DLD1 (cell line): ENCODE results near the gene NUP62.
"Not testable (repeated sequence)": the region's sequence is repeated elsewhere in the genome, so short reads cannot be mapped to it uniquely, and the experiment has no call there.

ENCODE experiments used
- in situ Hi-C: cut with HindIII; loops from 2 replicates; pipeline ENCODE4 v1.10.0; 2017; ENCODE audit warnings: low sequenced_read_pairs

Gene NUP62, protein sequence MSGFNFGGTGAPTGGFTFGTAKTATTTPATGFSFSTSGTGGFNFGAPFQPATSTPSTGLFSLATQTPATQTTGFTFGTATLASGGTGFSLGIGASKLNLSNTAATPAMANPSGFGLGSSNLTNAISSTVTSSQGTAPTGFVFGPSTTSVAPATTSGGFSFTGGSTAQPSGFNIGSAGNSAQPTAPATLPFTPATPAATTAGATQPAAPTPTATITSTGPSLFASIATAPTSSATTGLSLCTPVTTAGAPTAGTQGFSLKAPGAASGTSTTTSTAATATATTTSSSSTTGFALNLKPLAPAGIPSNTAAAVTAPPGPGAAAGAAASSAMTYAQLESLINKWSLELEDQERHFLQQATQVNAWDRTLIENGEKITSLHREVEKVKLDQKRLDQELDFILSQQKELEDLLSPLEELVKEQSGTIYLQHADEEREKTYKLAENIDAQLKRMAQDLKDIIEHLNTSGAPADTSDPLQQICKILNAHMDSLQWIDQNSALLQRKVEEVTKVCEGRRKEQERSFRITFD

GRCh38 chr19:49929121-49929610 is at the start of gene NUP62, which contains the start of gene ATF5:
TSS of gene NUP62 (minus strand) at chr19:49929504. CDS start at chr19:49909807, 19,697 bp downstream.
TSS of gene ATF5 (plus strand) at chr19:49929205. CDS start at chr19:49930851, 1,646 bp downstream.
- in situ Hi-C loops: no loop called here

DNA sequence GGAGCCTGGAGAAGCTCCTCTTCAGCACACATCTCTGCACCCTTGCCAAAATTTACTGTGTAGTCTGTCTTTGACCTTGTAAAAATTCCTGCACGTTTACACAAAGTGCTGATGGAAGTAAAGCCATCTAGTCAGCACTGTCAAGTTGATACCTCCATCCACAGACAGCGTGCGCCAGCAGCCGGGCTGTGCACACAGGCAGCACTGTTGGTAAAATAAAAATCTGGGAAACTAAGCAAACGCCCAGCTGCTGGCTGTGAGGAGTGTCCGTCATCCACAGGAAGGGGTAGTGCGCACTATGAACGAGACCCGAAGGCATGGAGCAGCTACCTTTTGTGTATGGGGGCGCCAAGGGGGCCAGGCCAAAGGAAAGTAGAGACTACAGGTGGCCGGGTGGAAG is 49.0 kb upstream of the NUP62 start:
- in situ Hi-C loops: no loop called here

DNA sequence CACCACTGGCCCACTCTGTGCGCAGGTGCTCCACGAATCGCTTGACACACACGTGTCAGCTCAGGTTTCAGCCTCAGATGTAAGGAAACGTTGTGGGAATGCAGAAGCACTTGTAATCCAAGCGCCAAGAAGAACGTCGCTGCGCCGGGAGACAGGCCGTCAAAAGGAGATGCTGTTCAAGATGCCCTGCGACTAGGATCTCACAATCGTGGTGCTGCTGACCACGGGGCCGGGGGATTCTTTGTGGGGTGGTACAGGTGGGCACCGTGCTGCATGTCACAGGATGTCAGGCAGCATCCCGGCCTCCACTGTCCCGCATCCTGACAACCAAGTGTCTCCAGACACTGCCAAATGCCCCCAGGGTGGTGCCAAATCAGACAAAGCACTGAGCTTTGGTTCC is 48.6 kb upstream of the NUP62 start:
- in situ Hi-C loops: no loop called here

DNA sequence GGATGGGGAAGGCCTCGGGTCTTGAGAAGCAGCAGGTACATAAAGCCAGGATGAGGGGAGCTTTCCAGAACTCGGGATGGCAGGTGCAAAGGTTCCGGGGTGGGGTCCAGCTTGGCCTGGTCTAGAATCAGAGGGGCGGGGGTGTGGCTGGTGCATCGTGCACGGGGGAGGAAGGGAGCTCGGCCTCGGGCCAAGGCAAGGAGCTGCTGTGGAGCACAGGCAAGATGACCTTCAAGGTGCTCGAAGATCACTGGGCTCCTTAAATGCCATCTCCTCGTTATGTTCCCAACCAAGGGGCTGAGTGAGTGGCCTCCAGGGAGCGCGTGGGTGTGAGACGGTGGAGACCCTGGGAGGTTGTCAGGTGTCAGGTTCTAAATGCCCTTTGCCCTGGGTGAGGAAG is 47.8 kb upstream of the NUP62 start:
- in situ Hi-C loops: no loop called here

DNA sequence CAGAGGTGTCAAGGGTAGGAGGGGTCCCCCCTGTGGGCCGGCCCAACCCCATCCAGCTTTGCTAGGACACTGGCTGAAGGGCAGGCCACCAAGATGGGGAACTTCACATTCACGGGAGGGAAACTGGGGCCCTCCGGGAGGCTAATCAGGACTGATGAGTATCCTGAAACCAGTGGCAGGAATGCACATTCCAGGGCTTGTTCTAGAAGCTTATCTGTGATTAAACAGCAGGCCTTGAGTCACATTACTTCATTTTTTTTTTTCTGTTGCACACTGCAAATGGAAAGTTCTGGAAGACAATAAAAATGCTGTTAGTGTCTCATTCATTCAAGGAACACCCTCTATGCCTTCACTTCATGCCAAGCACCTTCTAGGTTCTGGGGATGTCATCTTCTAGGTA is 47.2 kb upstream of the NUP62 start:
- in situ Hi-C loops: no loop called here

GRCh38 chr19:49975051-49975450 is 45.7 kb upstream of the NUP62 start:
- in situ Hi-C loops: no loop called here

DNA sequence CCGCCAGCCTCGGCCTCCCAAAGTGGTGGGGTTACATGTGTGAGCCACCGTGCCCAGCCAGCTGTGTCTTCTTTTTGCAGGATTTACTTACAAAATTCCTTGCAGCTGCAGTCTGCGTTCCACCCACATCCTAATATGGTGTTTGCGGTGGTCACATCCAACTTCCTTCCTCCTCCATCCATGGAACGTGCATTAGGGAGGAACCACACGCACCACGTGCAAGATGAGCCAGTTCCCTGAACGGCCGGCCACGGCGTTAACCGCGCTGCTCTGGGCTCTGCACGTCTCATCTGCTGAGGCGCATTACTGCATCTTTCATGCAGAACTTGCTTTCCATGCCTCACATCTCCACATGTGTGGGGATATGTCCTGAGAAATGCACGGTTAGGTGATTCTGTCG is 44.7 kb upstream of the NUP62 start:
- in situ Hi-C loops: no loop called here

- in situ Hi-C loops: no loop called here
These were observed 43.5 kb upstream of the NUP62 start for GRCh38 chr19:49972841-49973240.

- in situ Hi-C loops: no loop called here
These were observed 42.7 kb upstream of the NUP62 start for GRCh38 chr19:49971991-49972411.

GRCh38 chr19:49969355-49969754 is 40.1 kb upstream of the NUP62 start:
- in situ Hi-C loops: not testable (repeated sequence)

DNA sequence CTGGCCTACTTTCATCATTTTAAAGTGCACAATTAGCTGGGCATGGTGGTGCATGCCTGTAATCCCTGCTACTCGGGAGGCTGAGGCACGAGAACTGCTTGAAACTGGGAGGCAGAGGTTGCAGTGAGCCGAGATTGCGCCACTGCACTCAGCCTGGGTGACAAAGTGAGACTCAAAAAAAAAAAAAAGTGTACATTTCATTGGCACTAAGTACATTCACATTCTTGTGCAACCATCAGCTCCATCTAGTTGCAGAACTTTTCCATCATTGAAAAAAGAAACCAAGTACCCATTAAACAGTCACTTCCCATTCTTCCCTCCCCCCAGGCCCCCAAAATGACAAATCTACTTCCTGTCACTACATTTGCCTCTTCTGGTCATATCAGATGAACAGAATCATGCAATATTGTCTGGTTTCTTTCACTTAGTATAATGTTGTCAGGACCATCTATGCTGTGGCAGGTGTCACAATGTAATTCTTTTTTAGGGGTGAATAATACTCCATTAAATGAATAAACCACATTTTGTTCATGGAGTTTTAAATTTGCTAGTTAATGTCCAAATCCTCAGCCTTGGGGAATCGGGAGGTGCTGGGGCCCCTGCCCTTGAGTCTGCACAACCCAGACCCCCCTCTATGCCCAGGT is 39.1 kb upstream of the NUP62 start:
- in situ Hi-C loops: no loop called here

GRCh38 chr19:49960980-49961379 is 31.7 kb upstream of the NUP62 start, which contains the start of gene SIGLEC11:
TSS of gene SIGLEC11 (minus strand) at chr19:49961172. CDS start at chr19:49961081, 91 bp downstream.
- in situ Hi-C loops: not testable (repeated sequence)

- in situ Hi-C loops: not testable (repeated sequence)
These were observed 30.6 kb upstream of the NUP62 start for GRCh38 chr19:49959892-49960291.

DNA sequence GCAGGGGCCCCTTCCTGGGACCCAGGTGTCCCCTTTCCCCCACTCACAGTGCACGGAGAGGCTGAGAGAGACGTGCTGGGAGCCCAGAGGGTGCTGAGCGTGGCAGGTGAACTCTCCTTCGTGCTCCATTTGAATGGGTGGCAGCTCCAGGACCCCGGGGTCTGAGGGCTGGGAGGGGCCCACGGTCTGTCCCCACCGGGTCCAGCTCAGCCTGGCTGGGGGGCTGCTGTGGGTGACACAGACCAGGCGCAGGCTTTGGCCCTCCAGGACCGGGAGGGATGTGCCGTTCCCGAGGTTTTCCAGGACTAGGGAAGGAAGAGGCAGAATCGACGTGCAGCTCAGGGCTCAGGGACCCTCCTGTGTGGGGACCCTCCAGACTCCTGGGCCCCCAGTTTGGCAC is 29.3 kb upstream of the NUP62 start:
- in situ Hi-C loops: not testable (repeated sequence)

GRCh38 chr19:49958144-49958543 is 28.8 kb upstream of the NUP62 start:
- in situ Hi-C loops: not testable (repeated sequence)

DNA sequence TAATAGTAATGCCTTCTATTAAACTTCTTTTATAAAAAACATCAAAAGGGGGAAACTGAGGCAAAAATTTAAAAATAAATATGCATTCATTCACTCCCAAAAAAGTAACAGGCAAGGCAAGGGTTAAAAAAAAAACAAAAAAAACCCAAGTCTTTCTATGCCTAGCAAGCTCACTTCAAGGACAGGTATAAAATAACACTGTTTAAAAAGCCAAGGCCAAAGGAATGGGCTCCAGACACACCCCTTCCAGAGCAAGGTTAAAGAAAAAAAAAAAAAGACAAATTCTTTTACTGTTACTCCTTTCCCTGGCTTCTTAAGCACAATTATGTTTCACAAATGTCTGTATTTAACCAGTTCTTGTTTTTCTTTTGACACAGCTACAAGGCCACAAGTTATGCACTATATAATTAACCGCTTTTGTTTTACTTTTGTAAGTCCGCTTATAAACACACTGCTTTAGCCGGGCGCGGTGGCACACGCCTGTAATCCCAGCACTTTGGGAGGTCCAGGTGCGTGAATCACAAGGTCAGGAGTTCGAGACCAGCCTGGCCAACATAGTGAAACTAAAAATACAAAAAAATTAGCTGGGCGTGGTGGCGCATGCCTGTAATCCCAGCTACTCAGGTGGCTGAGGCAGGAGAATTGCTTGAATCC is 28.1 kb upstream of the NUP62 start:
- in situ Hi-C loops: no loop called here

- in situ Hi-C loops: no loop called here
These were observed 26.8 kb upstream of the NUP62 start for GRCh38 chr19:49956115-49956495.

GRCh38 chr19:49954933-49955332 is 25.6 kb upstream of the NUP62 start:
- in situ Hi-C loops: no loop called here

DNA sequence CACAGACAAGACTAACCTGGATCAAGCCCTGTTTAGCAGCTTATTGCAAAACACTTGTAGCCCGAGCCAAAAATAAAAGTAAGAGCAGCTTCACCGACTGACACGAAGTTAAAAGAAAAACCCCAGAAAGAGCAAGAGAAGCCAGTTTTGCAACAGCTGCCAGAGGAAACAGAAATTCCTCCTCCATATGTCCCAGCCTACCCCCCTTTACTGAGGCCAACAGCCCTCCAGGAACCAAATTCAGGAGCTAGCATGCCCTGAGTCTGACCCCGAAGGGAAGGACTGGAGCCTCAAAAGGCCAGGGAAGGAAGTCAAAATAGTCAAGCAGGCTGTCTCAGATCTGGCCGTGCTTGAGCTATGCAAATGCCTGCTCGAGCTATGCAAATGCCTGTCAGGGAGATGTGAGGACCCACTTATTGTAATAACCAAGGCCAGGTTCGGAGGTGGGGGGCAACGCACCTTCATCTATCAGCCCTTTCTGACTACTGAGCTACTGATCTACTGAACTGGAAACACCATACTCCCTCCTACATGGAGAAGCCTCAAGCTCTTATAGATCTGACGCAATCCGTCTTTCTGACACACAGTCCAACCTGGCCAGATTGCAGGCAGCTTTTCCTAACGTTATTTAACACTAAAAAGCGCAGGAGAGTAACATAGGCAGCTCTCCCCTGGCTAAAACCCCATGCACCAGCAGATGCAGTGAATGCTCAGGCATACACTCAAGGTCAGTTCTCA is 25.0 kb upstream of the NUP62 start:
- in situ Hi-C loops: no loop called here

GRCh38 chr19:49953416-49953815 is 24.1 kb upstream of the NUP62 start:
- in situ Hi-C loops: no loop called here

DNA sequence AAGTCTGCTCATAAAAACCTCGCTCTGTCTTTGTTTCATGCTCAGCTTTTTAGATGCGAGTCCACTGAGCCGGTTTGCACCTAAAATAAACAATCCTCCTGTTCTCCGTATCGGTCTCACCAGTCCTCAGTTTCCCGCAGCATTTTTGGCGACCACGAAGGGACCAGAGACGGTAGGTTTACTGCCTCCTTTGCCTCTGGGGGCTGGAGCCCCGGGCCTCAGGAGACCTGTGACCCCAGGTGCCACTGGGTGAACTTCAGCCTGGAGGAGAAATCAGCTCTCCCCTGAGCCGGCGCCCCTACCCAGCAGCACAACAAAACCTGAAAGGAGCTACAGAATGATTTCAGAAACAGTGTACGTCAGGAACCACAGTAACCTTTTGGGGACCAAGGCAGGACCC is 23.6 kb upstream of the NUP62 start:
- in situ Hi-C loops: no loop called here
